HG03460 (cell line): ENCODE measurements around the gene ZNF506.
"Not testable (repeated sequence)": the region's sequence is repeated elsewhere in the genome, so short reads cannot be mapped to it uniquely, and the experiment has no call there.

ENCODE experiments used
- ATAC-seq: cut with Tn5 transposase; IDR thresholded peaks from one replicate; pipeline ENCODE4 v1.9.1; 2021; ENCODE audit not compliant: unreplicated experiment

The ZNF506 gene

DNA sequence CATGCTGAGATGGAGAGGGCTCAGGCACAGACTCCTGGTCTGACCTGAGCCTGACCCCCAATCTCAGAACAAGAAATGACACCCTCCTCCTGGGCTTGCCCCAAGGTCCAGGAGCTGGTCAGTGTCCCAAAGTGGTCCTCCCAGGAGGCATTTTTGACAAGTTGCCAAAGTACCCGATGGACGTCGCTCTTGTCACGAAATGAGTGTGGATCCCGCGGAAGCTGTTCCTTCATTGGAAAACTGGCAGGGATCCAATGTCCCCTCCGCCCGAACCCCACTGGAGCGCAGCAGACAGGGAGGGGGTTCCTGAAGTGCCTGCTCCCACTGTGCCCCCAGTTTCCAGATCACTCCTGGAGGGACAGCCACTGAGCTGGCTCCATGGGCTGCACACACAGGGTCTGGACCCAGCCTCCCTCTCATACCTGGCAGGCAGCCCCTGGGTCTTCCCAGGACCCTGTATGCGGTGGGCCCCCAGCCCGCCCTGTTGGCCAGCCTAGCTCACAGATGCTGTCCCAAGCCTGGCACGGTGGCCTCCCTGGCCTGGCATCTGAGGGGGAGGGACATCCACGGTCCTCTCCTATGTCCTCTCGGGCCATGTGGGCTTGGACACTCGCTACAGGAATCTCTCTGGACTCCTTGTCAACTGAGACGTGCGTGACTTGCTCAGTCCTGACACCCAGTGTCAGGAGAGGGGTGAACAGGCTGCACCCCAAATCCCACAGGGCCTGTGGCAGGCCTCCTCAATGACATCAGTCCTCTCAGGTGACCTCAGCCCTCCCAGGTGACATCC is 75.9 kb downstream of the ZNF506 start:
- ATAC-seq: no peak

- ATAC-seq: no peak
These were observed 76.9 kb downstream of the ZNF506 start for GRCh38 chr19:19744641-19745040.

- not testable (repeated sequence) for ATAC-seq
These were observed 77.6 kb downstream of the ZNF506 start for GRCh38 chr19:19743921-19744320.

- ATAC-seq: no peak
These were observed 78.4 kb downstream of the ZNF506 start for GRCh38 chr19:19743176-19743575.

DNA sequence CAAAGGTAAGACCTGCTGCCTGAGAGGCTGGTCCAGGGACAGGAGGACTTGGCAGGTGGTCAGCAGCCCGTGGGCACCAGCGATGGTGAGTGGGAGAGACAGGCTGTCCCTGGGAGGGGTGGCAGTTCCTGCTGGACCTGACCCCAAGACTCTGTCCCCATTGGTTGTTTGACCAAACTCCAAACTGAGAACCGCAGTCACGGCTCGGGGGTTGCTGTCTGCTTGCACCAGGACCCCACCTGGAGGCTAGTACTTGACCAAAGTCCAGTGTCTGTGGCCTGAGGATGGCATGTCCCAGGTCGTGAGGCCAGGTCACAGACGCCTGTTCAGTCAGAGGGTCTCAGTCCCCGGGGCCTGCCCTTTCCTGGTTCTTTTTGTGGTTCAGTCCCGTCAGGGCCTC is 78.8 kb downstream of the ZNF506 start:
- no peak for ATAC-seq
